HG03095 (cell line): ENCODE data around the gene VAV2.
"Not testable (repeated sequence)": the region's sequence is repeated elsewhere in the genome, so short reads cannot be mapped to it uniquely, and the experiment has no call there.

Source experiments
- ATAC-seq: cut with Tn5 transposase; IDR thresholded peaks from one replicate; pipeline ENCODE4 v1.9.1; 2021; ENCODE audit warnings: moderate library complexity; ENCODE audit not compliant: unreplicated experiment

The VAV2 gene

GRCh38 chr9:133996531-133997520, 4.7 kb upstream of the VAV2 start:
- ATAC-seq = no peak

DNA sequence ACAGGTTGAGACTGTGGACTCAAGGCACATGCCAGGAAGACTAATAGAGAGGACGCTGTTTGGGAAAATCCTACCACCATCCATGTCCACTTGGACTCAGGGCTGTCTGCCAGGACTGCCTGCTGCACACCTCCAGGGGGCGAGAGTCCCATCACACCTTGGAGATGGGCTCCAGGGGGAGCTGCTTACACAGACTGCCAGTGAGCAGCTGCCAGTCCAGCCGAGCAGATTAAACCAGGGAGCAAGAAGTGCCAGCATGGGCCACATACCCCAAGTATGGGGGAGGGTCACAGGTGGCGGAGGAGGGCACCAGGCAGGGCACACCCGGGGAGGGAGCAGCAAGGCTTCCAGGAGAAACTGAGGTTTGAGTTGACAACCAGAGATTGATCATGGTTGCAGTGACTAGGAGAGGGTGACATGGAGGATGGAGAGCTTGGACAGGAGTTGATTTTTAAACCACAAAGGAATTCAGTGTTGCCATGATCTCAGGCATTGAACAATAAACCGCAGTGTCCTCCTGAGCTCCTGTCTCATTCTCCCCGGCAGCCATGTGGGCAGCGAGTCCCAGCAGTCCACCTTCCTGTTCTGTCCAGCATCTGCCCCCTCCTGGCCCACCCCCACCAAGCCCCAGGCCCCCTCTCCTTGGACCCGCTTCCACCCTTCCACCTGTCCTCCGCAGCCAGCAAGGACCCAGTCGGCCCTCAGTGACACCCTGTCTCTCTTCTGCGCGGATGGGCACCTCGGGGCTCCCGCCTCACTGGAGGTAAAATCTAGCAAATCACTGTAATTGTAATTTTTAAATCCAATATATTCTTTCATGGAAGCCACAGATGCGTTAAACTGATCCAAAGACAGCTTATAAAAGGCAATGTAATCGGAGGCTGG, 3.1 kb upstream of the VAV2 start:
- ATAC-seq = no peak

DNA sequence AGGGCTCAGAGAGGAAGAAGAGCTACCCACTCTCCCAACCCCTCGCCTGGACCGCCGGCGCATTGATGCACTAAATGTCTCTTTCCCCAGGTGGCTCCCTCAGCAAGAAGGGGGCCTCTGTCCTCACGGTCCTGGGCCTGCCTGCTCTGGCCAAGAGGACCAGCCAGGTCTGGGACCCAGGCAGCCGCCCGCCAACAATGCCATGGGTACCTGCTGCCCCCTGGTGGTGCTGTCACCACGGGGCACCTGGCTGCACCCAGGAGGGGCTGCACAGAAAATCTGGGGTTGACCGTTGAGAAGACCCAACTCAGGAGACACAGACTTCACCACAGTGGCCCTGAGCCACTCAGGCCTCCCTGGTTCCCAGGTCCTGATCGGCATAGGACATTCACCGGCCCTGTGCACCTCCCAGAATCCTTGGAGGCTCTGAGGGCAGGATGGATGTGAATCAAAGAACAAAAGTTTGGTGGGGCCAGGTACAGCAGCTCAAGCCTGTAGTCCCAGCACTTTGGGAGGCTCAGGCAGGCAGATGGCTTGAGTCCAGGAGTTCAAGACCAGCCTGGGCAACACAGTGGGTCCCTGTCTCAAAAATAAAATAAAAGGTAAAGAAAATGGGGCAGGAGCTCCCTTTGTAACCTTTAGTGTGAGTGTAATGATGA, 2.4 kb upstream of the VAV2 start:
- no peak for ATAC-seq

GRCh38 chr9:133993635-133994253, 1.6 kb upstream of the VAV2 start:
- ATAC-seq = no peak

- ATAC-seq = peak; percentile 38
Observed at GRCh38 chr9:133992780-133993634, 883 bp upstream of the VAV2 start.

DNA sequence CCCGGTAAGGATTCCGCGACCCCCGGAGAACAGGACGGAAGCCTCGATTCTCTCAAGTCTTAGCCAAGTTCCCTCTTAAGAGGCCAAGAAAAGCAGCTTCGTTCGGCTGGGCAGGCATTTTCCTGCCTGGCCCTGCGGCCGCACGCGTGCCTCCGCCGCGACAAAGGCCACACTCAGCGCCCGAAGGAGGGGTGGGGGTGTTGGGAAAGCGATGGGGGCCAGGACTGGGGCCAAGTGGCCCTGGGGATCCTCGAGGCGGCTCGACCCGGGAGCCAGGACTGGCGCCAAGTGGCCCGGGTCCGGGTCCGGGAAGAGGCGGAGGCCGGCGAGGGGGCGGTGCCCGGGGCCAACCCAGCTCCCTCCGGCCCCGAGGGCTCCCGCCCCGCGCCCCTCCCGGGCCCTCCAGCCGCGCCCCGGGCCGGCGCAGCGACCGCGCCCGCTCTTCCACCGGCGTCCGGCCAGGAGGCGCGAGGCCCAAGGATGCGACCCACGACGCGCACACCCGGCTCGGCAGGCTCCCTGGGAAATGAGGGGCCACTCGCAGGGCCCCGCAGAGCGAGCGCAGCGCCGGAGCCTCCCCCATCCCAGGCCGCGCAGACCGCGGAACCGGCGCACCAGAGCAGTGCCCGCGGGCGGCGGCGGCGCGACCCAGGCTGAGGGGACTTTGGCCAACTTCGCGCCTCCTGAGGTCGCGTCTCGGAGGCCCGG, 756 bp downstream of the VAV2 start:
- peak; percentile 2 for ATAC-seq

DNA sequence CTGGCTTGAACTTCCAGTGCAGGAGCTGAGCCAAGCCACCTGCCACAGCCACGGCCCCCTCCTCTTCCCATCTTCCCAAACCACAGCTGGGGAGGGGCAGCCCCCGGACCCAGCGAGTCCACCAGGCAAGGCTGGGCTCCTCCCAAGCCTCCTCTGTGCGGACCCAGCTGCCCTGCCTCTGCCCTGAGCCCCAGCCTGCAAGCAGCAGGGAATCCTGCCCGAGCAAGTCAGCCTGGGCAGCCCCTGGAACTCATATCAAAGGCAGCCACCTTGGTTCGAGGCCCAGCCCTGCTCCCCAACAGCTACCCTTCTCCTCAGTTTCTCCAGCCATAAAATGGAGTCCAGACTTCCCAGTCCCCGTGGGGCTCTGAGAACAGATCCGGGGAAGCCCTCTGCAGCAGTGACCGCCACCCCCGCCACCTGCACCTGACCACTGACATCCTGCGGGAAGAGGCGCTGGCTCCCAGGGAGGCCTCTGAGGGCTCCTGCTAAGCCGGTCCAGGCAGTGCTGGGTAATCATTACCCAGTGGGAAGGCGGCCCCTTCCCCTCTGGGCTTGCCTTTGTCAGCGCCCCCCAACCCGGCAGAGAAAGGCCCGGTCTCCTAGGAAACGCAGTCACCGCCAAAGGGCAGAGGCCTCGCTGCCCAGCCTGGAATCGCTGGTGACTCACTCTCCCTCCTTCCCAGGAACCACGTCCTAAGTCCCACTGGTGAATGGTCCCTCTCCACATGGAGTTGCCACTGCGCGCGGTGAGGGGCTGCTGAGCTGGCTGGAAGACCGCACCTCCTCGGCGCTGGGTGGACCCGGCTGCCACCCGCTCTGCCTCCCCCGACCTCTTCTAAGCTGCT, 1.5 kb downstream of the VAV2 start:
- ATAC-seq = no peak

GRCh38 chr9:133989625-133990365, 2.3 kb downstream of the VAV2 start:
- ATAC-seq = no peak

GRCh38 chr9:133988771-133989170, 3.4 kb downstream of the VAV2 start:
- ATAC-seq = not testable (repeated sequence)

DNA sequence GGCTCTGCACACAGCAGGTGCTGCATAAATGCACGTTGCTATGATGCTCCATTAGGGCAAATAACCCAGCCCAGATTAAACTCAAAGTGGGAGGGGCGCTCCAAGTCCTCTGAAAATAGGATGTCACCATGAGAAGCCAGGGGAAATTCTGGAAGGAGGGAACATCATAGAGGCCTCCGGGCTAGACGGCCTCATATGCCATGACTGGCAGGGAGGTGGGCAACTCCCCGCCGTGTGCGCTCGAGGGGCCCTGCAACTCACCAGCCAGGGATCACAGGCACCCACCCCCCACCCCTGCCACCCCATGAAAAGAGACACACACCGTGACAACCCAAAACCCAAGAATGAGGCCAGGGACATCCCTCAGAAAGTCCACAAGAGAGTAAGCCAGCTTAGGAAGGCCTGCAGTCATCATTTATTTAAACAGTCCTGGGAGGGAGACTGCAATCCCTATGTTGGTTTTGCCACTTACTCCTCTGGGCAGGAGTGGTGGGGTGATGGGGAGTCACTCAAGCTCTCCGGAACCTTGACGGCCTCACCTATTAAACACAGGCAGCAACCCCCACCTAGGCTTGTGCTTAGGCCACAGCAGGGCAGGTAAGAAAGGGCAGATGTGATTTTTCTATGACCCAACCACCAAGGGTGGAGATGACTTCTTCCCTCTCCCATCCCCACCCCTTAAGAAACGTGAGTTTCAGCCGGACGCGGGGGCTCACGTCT, 4.0 kb downstream of the VAV2 start:
- no peak for ATAC-seq

DNA sequence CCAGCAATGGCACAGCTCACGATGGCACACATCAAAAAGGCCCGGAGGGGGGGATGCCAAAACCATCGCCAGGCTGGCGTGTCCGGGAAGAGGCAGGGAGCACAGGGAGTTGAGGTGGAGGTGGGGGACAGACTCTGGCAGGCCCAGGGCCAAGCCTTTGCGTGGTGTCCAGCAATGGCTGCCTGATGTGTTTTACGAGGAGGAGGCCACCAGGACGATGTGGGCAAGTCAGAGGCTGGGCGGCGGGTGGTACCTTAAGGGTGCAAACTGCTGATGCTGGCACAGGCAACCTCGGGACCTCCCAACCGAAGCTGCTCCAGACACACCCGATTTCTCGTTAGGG, 4.7 kb downstream of the VAV2 start:
- no peak for ATAC-seq

- ATAC-seq = no peak
Observed at GRCh38 chr9:133986774-133987445, 5.2 kb downstream of the VAV2 start.

DNA sequence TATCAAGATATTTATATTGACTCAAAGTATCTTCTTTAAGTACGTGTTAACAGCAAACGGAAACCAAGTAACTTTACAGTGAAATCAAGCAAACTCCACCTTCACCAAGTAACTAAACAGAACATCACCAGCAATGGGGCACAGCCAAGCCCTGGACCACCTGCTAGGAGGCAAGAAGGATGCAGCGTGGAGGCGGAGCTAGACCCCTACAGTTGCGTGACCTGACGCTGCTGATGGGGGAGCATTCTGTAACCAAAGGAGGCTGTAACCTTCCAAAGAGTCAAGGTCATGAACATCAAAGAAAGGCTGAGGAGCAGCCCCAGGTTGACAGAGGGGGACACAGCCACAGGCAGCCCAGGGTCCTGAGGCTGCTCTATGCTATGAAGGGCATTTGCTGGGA, 6.1 kb downstream of the VAV2 start:
- ATAC-seq = no peak

DNA sequence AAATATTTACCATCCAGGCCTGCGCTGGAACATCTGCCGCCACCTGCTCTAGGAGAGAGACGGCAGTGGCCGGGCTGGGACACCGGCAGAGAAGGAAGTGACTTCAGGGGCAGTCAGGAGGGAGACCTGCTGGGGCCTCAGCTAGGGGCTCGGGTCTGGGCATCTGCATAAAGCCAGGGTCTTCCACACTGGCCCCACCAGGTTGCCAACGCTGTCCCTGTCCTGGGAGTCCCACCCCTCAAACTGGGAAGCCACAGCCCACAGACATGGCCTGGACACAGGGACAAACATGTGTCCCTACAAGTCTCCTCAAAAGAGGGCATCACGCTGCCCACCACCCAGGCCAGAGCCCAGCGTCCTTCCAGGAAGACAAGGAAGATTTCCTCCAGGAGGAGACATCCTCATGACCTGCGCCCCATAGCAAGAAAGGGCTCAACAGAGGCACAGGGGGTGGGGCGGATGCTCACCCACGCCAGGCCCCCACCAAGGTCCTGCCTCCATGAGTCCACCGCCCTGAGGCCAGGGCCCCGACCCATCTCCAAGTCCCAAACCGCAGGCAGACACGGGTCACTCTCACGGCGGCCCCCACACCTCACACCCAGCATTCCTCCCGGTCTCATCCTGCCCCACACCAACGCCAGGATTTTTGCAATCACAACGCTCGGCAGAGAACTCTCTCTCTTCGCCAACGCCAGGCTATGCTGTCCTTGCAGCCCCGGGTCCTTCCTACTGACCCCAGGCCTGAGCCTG, 9.0 kb downstream of the VAV2 start:
- ATAC-seq = no peak

- ATAC-seq = no peak
Observed at GRCh38 chr9:133981958-133982681, 10.0 kb downstream of the VAV2 start.
